IPS-18c (cell line): Measurements from ENCODE around the gene AKT1.
"Not testable (repeated sequence)": the region's sequence is repeated elsewhere in the genome, so short reads cannot be mapped to it uniquely, and the experiment has no call there.

Source experiments
- H3K4me3 ChIP-seq: 2 replicates; pipeline ENCODE4 v1.7.0; 2013; ENCODE audit warnings: low read depth, mild to moderate bottlenecking, low read length, moderate library complexity; ENCODE audit not compliant: insufficient read depth
- H3K9me3 ChIP-seq: one replicate; pipeline ENCODE4 v1.6.1; 2013; ENCODE audit warnings: mild to moderate bottlenecking, low read length, moderate library complexity; ENCODE audit not compliant: control insufficient read depth, insufficient read depth

AKT1 gene

DNA sequence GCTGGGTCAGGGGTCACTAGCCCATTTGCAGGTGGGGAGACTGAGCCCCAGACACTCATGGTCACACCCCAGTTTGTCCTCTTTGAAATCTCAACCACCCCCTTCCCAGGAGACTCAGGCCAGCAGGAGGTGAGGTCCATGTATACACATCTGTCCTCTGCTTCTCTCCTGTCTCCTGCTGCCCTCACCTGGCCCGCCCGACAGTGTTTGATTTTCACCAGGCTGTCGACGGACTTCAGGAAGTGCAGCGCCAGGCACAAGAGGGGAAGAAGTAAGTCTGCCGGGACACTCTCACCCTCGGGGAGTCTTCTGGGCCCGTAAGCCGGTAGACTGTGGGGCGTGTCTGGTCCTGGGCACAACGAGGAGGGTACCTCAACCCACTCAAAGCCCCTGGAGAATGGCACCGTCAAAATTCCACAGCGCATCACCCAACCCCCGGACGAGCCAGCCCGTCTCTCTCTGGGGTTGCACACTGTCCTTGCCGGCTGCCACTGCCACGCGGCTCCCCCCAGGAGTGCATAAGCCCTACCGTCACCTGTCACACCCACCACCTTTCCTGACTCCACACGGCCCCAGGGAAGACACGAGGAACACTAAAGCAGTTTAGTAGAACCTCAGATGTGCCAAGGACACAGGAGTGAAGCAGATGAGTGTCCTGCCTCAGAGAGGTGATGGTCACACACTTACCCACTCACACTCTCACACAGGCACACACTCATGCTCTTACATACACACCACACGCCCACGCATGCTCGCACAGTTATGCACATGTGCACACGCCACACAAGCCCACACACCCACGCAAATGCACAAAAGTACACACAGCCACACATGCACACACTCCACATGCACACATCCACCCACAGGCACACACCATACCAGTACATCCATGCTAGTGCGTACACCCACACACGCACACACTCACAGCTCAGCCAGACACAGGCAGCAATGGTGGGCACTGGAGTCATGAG, 55.7 kb downstream of the AKT1 start:
- H3K9me3 ChIP-seq = no peaks in the 10 kb centered on the region
- no peak overlapping the region for H3K4me3 ChIP-seq

DNA sequence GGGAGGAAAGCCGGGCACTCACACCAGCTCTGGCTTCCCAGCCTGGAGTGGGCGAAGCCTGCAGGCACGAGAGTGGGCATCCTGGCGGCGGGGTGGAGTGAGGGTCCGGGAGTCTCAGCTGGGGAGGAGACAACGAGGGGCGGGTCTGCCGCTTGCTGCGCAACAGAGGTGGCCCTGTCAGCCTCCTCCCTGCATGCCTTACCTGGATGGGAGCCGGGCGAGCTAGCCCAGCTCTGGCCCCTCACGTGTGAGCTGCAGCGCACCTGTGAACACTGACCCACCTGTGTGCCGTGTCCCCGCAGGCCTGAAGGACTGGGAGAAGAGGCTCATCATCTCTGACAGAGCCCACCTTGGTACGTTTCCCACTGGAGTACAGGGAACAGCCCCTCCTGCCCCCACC, 56.5 kb downstream of the AKT1 start:
- Histone ChIP-seq H3K4me3 (no peak overlapping the region), H3K9me3 (no peaks in the 10 kb centered on the region)

DNA sequence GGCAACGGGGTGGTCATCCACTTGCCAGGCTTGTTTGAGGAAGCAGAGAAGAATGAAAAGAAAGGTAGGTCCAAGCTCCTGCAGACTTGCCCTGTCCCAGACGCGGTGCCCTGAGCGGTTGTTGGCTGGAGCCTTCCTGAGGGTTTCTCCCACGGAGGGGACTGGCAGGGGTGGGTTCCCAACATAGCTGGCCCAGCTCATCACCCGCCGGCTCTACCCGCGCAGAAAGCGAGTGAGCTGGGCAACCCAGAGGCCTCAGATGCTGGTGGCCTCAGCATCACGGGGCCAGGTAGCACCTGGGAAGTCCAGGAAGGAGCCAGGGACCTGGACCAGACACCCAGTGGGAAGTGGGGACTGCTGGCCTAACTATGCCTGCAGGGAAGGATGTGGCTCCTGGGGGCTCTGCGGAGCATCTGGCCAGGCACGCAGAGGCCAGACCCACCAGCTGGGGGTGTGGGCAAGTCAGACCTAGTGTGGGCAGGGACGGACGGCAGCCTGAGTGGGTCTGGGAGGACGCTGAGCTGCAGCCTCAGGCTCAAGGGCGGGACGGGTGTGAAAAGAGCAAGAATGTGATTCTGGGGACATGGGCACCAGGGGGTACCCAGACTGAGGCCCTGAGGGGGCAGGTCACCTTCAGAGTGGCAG, 57.1 kb downstream of the AKT1 start:
- no peaks in the 10 kb centered on the region for H3K9me3 ChIP-seq
- no peak overlapping the region for H3K4me3 ChIP-seq

DNA sequence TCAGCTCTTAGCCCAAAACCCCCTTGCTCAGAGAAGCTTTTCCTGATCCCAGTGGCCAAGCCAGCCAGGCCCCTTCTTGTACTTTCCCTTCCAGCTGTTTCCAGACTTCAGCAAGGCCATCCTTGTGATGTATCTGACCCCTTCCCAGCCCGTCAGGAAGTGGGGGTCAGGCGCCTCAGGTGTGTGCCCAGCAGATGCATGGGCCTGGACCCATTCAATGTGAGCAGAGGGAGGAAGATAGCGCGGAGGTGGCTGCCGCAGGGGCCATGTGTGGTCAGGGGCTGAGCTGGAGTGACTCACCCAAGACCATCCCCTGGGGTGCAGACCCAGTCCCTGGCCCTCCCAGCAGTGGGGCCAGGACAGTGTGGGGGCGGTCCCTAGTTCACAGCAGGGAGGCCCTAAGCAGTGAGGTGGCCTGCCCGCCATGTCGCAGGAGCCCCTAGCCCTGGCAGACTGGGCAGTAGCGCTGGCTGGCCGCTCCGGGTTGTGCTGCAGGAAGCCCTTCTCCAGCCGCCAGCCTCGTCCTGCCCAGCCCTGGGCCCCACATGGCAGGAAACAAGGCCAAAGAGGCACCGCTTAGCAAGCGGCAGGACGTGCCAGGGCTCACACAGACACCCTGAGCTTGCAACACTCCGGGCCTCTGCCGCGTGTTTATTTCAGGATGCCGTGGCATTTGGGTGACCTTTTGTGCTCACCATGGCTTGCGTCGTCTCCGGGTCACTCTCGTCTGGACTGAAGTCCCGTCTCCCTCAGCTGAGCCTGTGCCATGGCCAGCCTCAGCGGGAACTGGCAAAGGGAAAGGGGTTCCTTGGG, 59.5 kb downstream of the AKT1 start:
- no peaks in the 10 kb centered on the region for H3K9me3 ChIP-seq
- no peak overlapping the region for H3K4me3 ChIP-seq

DNA sequence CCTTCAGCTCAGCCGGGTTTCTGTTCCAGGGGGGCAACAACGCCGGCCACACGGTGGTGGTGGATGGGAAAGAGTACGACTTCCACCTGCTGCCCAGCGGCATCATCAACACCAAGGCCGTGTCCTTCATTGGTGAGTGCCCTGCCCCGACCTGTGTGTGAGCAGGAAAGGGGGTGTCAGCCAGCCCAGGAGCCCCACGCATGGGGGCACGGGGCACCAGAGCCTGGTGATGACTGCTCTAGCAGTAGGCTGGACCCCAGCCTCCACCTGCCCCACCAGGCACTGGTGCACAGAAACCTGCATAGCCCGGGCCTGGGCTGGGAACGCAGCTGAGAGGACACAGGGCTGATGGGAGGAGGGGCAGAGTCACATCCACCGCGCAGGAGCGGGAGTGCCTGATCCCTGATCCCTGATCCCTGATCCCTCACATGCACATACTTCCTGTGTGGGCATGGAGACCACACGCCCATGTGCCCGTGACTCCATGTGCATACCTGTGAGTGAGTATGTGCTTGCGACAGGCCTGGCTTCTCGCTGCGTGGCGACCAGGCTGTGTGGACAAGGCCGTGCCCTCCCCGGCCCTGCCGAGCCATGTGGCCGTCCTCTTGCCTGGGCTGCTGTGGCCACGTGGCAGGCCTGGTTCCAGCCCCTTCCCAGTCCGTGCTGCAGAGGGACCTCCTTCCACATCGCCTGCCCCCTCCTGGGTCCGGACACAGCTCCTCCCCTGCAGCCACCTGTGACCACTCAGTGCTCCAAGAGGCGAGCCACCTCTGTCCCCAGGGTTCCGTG, 60.4 kb downstream of the AKT1 start:
- H3K4me3 ChIP-seq = no peak overlapping the region
- no peaks in the 10 kb centered on the region for H3K9me3 ChIP-seq

DNA sequence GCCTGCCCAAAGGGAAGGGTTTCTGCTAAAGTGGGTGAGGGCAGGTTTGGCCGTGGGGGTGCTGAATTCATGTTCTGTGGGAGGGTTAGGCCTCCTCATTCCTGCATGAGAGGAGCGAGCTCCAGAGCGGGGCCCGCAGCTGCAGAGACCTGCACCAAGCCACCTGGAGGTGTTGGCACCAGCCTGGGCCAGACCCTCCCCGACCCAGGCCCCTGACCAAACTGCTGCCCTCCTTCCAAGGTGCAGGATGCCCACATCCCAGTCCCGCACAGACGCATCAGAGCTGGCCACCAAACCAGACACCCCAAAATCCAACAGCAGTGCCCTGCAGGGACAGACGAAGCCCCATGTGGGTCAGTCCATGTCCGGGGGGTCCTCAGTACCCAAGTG, 61.0 kb downstream of the AKT1 start:
- Histone ChIP-seq H3K9me3 (no peaks in the 10 kb centered on the region), H3K4me3 (no peak overlapping the region)

DNA sequence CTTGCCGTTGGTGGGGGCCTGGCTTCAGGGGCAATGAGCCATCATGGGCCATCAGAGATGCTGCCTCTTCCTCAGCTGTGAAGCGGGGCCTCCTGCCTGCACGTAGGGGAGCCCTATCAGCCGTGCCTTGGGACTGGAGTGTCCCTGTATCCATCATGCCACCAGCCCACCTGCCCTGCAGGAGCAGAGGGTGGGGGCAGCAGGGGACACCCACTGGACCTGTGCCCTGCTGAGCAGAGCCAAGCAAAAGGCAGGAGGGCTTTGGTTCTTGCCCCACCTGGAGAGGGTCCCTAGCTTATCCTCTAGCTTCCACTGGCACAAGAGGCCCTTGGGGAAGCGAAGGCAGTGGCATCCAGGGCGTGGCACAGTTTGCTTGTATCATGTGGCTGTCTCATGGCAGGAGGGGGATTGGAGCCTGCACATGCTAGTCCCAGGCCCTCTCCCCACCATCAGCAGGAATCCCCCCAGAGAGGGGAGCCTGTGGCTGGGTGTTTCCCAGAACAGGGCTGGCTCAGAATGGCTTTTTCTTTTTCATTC, 61.4 kb downstream of the AKT1 start:
- no peaks in the 10 kb centered on the region for H3K9me3 ChIP-seq
- no peak overlapping the region for H3K4me3 ChIP-seq

DNA sequence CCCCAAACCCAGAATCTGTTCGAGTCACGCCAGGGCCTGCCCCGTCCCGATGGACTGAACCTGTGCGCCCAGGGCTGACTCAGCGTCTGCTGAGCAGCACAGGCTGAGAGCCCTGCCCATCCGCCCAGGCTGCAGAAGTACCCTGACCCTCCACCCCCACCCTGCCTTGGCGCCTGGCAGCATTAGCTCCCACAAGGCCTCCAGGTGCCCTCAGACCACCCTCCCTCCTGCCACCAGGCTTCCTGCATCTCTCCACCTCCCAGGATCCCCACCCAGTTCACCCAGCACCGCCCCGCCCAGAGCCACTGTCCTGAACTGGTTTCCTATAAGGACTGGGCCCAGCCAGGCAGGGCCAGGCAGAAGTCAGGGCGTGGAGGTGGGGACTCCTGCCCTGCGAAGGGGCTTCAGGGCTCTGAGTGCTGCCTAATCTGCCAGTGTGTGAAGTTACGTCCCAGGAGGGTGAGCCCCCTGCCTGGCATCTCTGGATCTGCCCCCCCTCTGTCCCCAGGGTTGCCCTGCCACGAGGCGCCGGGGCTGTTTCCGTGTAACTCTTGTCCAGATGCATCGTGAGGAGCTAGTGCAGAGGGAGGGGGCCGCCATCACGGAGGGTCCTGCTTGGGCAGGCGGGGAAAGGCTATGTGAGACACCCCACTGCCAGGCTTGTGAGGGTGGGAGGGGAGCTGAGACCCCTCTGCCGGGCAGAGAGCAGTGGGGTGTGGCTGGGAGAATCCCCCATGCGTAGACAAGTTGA, 62.4 kb downstream of the AKT1 start:
- no peak overlapping the region for H3K4me3 ChIP-seq
- H3K9me3 ChIP-seq = no peaks in the 10 kb centered on the region

DNA sequence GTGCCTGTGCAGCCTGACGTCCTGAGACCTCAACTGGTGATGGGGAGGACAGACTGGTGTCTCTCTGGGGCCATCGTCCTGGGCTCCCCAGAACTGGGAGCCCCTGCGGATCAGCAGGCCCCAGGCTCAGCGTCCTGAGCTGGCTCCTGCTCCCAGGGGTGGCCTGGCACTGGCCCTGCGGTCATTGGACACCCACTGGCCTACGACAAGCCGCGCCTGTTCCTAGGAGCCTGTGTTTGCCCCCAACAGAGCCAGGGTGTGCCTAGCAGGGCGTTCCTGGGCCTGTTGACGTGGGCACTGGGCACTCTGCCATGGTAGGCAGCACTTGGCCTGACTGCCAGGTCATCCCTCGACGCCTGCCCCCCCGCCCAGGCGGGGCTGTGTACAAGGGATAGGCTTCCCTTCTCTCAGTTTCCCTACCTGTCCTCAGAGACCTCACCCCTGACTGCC, 63.2 kb downstream of the AKT1 start:
- no peak overlapping the region for H3K4me3 ChIP-seq
- H3K9me3 ChIP-seq = no peaks in the 10 kb centered on the region

DNA sequence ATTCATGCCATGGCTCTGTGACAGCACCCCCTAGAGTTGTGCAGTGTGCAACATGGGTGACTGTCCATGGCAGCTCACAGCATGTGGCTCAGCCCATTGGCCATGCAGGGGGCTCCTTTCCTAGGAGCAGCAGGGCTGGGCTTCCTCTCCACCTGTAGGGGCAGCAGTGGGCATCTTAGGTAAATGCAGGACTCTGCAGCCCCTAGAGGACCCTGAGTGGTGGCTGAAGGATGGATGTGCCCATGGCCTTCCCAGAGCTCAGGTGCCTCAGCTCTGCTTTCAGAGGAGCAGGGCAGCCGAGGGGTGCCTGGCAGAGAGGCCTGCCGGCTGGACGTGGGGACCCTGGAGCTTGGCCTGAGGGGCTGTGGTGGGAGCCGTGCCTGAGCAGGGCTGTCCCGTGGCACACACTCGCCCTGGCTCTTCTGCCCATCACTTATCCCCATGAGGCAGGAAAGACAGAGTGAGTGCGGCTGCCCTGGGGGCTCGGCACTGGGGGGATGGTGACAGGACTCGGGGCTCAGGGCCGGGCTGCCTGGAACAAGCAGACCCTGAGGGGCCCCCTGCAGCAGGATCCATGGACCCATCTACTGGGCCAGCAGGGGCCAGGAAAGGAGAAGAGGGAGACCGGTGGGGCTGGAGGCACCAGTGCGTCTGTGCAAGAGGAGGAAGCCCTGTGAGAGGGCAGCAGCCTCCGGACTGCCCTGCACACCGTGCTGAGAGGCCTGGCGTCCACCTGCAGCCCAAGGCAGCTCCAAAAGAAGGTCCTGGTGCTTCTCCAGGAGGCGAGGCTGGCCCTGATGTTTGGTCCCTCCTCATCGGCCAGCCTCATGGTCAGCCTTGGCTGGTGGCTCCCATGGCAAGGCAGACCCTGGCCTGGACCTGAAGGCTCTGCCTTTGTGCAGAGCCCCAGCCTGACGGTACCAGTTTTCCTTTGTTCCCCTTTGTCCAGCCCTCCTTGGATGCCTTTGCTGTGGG, 63.9 kb downstream of the AKT1 start:
- no peaks in the 10 kb centered on the region for H3K9me3 ChIP-seq
- no peak overlapping the region for H3K4me3 ChIP-seq

DNA sequence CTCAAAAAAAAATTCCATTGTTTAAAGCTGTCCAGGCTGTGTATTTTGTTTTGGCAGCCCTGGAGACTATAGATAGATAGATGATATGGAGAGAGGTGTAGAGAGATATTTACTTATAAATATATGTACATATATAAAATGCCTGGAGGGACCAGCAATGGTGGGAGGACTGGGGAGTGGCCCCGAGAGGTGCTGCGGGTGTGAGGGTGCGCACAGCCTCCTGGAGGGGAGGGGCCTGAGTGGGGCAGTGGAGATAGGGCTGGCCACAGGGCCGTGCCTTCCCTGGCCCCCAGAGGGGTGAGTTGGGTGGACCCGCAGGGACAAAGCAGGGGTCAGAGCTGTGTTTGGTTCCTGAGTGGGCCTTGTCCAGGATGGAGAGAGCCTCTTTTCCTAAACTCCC, 65.1 kb downstream of the AKT1 start:
- H3K4me3 ChIP-seq = no peak overlapping the region

DNA sequence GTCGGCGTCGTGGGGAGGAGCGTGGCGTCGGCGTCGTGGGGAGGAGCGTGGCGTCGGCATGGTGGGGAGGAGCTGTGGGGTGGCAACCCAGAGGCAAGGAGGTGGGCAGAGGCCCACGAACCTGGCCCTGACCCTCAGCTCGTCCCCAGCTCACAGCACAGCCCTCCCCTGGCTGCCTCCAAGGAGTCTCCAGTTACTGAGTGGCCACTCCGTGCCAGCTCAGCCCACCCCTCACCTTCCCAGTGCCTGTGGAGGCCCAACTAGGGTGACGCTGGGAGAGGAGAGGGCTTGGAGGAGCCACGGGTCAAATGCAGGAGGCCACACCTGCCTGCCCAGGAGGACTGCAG, 65.7 kb downstream of the AKT1 start:
- Histone ChIP-seq H3K9me3 (no peaks in the 10 kb centered on the region), H3K4me3 (no peak overlapping the region)

More for the DNA sequence above, 65.1 kb downstream of the AKT1 start:
- H3K9me3 ChIP-seq = no peaks in the 10 kb centered on the region

DNA sequence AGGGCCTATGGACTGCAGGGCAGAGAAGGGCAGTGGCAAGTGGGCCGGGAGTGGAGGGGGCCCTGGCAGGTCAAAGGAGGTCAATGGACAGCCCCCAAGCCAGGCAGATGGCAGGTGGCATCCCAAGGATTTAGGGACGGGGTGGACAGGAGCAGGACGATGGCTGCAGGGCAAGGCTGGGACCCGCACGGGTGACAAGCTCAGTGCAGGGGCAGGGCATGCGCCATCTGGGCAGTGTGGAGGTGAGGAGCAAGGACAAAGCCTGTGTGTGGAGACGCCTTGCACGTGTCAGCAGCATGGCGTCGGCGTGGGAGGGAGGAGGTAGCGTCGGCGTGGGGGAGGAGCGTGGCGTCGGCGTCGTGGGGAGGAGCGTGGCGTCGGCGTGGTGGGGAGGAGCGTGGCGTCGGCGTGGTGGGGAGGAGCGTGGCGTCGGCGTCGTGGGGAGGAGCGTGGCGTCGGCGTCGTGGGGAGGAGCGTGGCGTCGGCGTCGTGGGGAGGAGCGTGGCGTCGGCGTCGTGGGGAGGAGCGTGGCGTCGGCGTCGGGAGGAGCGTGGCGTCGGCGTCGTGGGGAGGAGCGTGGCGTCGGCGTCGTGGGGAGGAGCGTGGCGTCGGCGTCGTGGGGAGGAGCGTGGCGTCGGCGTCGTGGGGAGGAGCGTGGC, 66.2 kb downstream of the AKT1 start:
- not testable (repeated sequence) for H3K4me3 ChIP-seq, H3K9me3 ChIP-seq

DNA sequence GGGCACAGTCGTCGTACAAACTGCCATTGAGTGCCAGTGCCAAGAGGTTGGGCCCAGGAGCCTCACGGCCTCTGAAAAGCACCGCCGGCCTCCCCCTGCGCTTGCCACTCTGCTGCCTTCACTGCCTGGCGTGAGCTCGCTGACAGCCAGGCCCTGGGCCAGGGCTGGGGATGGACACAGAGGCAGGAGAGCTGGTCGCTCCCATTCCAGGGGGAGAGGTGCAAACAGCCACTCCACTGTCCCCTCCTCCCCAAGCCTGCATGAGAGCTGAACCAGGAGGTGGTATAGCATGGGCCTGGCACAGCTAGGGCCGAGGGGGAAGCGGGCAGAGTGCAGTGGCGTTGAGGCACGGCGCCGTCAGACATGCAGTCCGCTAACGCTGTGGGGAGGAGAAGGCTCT, 66.9 kb downstream of the AKT1 start:
- no peak overlapping the region for H3K4me3 ChIP-seq
- no peaks in the 10 kb centered on the region for H3K9me3 ChIP-seq
